ENCODE measurements around the gene CEP350. TPM values are rescaled to one million over a fixed set of nuclear protein-coding genes. Genes with fewer than 3 reads are reported as not detected.

CEP350 gene
- total and polyA plus RNA-seq, 2 of the 4 experiments (the other 2 are of a cell fraction), result 5.0 to 36.4 TPM

DNA sequence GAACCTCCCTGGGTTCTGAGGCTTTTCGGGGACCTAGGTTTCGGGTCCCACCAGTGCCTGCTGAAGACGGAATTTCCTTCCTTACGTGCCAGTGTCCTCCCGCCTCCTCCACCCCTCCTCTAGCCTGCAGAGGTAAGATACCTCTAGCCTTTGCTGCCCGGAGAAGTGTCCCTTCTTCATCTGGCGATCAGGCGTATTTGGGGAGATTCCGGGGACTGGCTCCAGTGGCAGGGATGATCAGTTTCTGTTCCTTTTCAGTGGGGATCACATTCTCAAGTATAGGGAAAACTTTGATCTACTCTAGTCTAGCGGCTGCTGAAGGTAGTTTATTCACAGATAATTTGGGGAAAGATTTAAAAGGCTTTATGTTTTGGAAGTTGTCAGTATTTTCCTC is 674 bp downstream of the CEP350 start:
- intact Hi-C loops (cut with micrococcal nuclease), result no loop called here

More for the DNA sequence above, 674 bp downstream of the CEP350 start:
- Histone ChIP-seq H2AFZ (replicated peaks; ENCODE audit: low read length, poor library complexity) (peak overlapping the region; percentile 99), H3K79me1 (ENCODE audit: low read depth in 1 of 2, low read length in 2 of 2) (peaks cover 6 to 21% of the 10 kb centered on the region in 2 experiments; a peak in 3 of 4 replicates), H3K14ac (replicated peaks; ENCODE audit: low read depth, low read length) (peak overlapping the region; percentile 49), H2BK120ac (ENCODE audit: low read depth, low read length) (0 out of 2 replicates have a peak overlapping the region, but pooled peaks have one; percentile 24), H4K5ac (ENCODE audit: low read depth, low read length) (no peak overlapping the region), H2BK15ac (ENCODE audit: low read depth, low read length) (no peak overlapping the region), H3K4me3 (ENCODE audit: insufficient read depth, low read depth, low read length) (peak overlapping the region; percentile 76), H3K18ac (ENCODE audit: low read depth, low read length) (no peak overlapping the region), H2BK20ac (ENCODE audit: low read depth, low read length) (no peak overlapping the region), H3K4me2 (ENCODE audit: low read depth, low read length) (peak overlapping the region; percentile 66), H3K56ac (ENCODE audit: extremely low read depth, insufficient read depth, low read length) (peak overlapping the region; percentile 49; the same call in 1 of the 2 replicates), H3K27me3 (ENCODE audit: control insufficient read depth, insufficient read depth, low read length) (no peaks in the 10 kb centered on the region), H3K9me1 (ENCODE audit: insufficient read depth, low read length) (0 out of 2 replicates have a peak, but pooled peaks cover 4% of the 10 kb centered on the region), H3K36me3 (ENCODE audit: control insufficient read depth, insufficient read depth, low read length) (no peaks in the 10 kb centered on the region), H4K91ac (ENCODE audit: insufficient read depth, low read depth, low read length) (peak overlapping the region; percentile 11; the same call in 1 of the 2 replicates), H3K27ac (ENCODE audit: insufficient read depth, low read length) (peak overlapping the region; percentile 84), H4K8ac (ENCODE audit: low read depth in 2 of 2, low read length in 2 of 2) (peak overlapping the region in 1 of 2 experiments; percentile 76; a peak in 1 of 4 replicates), H4K20me1 (ENCODE audit: insufficient read depth, low read length) (peaks cover 8% of the 10 kb centered on the region; the same call in 1 of the 2 replicates), H3K9ac (ENCODE audit: low read depth, low read length) (peak overlapping the region; percentile 88), H3K9me3 (ENCODE audit: control insufficient read depth, insufficient read depth, low read length) (no peaks in the 10 kb centered on the region), H3K4ac (ENCODE audit: low read depth, low read length) (peak overlapping the region; percentile 77), H2AK9ac (replicated peaks; ENCODE audit: low read depth, low read length, poor library complexity) (peak overlapping the region; percentile 60), H3K4me1 (ENCODE audit: control insufficient read depth, insufficient read depth, low read length) (peaks cover 2% of the 10 kb centered on the region; the same call in 1 of the 2 replicates), H2BK5ac (ENCODE audit: low read depth, low read length, poor library complexity, severe bottlenecking) (peak overlapping the region; percentile 82), H2AK5ac (ENCODE audit: low read depth, low read length) (peak overlapping the region; percentile 76; the same call in 1 of the 2 replicates), H3K23ac (ENCODE audit: low read depth, low read length) (peak overlapping the region; percentile 90)
- dilution Hi-C loops (cut with HindIII; ENCODE audit: low sequenced_read_pairs, unreplicated experiment), result no loop called here
- TF ChIP-seq RCOR1 (IDR thresholded peaks at IDR 0.05; ENCODE audit: insufficient replicate concordance, low read length) (no peak), POLR2A (IDR thresholded peaks at IDR 0.05; ENCODE audit: low read depth, low read length) (no peak), NFE2L2 (IDR thresholded peaks at IDR 0.05; ENCODE audit: low read depth, low read length) (no peak), MAZ (IDR thresholded peaks at IDR 0.05; ENCODE audit: borderline replicate concordance, low read depth, low read length) (no peak), SMC3 (IDR thresholded peaks at IDR 0.05; ENCODE audit: low read depth, low read length) (no peak), FOS (IDR thresholded peaks at IDR 0.05; ENCODE audit: low read depth, low read length) (no peak), RAD21 (IDR thresholded peaks at IDR 0.05; ENCODE audit: low read length) (no peak), RFX5 (IDR thresholded peaks at IDR 0.05; ENCODE audit: low read depth, low read length) (no peak), CEBPB (IDR thresholded peaks at IDR 0.05; ENCODE audit: low read depth, low read length) (no peak), BHLHE40 (IDR thresholded peaks at IDR 0.05; ENCODE audit: low read depth, low read length) (no peak)
- TF ChIP-seq, protein P1, sequence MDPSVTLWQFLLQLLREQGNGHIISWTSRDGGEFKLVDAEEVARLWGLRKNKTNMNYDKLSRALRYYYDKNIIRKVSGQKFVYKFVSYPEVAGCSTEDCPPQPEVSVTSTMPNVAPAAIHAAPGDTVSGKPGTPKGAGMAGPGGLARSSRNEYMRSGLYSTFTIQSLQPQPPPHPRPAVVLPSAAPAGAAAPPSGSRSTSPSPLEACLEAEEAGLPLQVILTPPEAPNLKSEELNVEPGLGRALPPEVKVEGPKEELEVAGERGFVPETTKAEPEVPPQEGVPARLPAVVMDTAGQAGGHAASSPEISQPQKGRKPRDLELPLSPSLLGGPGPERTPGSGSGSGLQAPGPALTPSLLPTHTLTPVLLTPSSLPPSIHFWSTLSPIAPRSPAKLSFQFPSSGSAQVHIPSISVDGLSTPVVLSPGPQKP (IDR thresholded peaks at IDR 0.05; ENCODE audit: borderline replicate concordance, low read depth, low read length), result no peak
- TF ChIP-seq, protein P2, sequence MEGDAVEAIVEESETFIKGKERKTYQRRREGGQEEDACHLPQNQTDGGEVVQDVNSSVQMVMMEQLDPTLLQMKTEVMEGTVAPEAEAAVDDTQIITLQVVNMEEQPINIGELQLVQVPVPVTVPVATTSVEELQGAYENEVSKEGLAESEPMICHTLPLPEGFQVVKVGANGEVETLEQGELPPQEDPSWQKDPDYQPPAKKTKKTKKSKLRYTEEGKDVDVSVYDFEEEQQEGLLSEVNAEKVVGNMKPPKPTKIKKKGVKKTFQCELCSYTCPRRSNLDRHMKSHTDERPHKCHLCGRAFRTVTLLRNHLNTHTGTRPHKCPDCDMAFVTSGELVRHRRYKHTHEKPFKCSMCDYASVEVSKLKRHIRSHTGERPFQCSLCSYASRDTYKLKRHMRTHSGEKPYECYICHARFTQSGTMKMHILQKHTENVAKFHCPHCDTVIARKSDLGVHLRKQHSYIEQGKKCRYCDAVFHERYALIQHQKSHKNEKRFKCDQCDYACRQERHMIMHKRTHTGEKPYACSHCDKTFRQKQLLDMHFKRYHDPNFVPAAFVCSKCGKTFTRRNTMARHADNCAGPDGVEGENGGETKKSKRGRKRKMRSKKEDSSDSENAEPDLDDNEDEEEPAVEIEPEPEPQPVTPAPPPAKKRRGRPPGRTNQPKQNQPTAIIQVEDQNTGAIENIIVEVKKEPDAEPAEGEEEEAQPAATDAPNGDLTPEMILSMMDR (conservative IDR thresholded peaks at IDR 0.05; ENCODE audit: low read depth, low read length), result no peak
- ATAC-seq (ENCODE audit: low read depth) (no peak; the same call in 1 of the 2 replicates), DNase-seq (peak; percentile 5)
- ChIA-PET POLR2A (ENCODE audit: unreplicated experiment) (no interaction called here), CTCF (no interaction called here)
- WGBS, 2 experiments (ENCODE audit: extremely low coverage in 2 of 2, insufficient read length in 1 of 2), result 0% methylated on average over 4 of the region's 10 CpGs; no CpG with 5 or more reads in 1 of the 2 experiments
- in situ Hi-C loops (cut with MboI; ENCODE audit: low sequenced_read_pairs), result no loop called here
- no TSS peak for BruUV-seq (replicated peaks)
